AG08395 (cell line): Measurements from ENCODE around the gene OPN1SW.

Source experiments
- DNase-seq: peaks from one replicate; pipeline ENCODE4 v3.0.0; 2012; ENCODE audit warnings: mixed read lengths, low spot score

The OPN1SW gene

GRCh38 chr7:128732521-128733277, 42.9 kb downstream of the OPN1SW start:
- DNase-seq, result no peak

GRCh38 chr7:128731184-128731583, 44.4 kb downstream of the OPN1SW start:
- no peak for DNase-seq

- no peak for DNase-seq
These were observed 46.1 kb downstream of the OPN1SW start for GRCh38 chr7:128729494-128729893.

GRCh38 chr7:128728598-128728997, 47.0 kb downstream of the OPN1SW start:
- peak; percentile 24 for DNase-seq

- no peak for DNase-seq
These were observed 48.4 kb downstream of the OPN1SW start for GRCh38 chr7:128727239-128727638.

DNA sequence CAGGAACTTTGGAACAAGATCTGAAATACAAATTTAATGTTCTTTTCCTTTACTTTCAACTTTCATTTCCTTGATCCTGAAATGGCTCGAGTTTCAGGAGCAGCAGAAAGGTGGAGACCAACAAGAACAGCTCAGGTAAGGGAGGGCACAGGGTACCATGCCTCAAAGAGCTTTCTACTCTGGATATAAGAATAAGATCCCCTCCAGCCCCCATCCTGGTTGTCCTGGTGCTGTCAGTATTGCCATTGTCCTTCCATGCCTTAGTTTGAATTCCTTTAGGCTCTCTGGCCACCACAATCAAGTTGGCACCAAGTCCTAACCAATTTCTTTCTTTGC, 48.9 kb downstream of the OPN1SW start:
- DNase-seq, result no peak

DNA sequence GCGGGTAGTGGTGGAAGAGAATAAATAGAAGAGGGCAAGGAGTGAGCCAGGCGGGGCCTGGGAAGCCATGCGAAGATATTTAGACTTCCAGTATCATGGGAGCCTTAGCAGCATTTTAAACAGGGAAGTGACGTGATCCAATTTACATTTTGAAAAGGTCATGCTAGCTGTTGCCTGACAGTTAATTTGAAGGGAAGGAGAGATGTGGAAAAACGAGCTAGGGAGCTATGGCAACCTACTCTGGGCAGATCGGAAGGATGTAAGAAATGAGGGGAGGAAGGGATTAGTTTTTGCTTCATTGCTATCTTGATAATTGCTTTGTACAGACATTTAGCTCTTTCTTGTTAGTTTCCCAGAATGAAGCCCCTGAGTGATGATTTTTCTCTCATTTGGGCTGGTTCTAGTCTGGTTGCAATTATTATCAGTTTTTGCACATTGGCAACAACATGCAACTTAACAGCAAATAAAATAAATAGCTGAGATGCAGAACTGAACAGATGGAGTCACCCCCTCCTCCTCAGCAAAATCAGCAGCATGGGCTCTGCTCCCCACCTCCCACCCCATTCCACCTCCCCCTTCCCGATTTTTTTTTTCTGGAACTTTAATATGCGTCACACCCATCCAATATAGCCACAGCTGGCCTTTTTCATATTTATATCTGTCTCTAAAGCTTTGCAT, 49.4 kb downstream of the OPN1SW start:
- DNase-seq, result no peak

GRCh38 chr7:128725531-128725930, 50.1 kb downstream of the OPN1SW start:
- DNase-seq, result no peak

GRCh38 chr7:128724743-128725142, 50.9 kb downstream of the OPN1SW start:
- no peak for DNase-seq
